Activated CD4-positive, alpha-beta T cell treated with anti-CD3 and anti-CD28 coated beads, Interleukin-2, amount 50 U/mL, for 1 hour (primary cell): ENCODE data around the gene PCYT1A.
"Not testable (repeated sequence)": the region's sequence is repeated elsewhere in the genome, so short reads cannot be mapped to it uniquely, and the experiment has no call there.

Experiments
- DNase-seq: peaks from one replicate; pipeline ENCODE4 v3.0.0-alpha.2; 2020

The PCYT1A gene

DNA sequence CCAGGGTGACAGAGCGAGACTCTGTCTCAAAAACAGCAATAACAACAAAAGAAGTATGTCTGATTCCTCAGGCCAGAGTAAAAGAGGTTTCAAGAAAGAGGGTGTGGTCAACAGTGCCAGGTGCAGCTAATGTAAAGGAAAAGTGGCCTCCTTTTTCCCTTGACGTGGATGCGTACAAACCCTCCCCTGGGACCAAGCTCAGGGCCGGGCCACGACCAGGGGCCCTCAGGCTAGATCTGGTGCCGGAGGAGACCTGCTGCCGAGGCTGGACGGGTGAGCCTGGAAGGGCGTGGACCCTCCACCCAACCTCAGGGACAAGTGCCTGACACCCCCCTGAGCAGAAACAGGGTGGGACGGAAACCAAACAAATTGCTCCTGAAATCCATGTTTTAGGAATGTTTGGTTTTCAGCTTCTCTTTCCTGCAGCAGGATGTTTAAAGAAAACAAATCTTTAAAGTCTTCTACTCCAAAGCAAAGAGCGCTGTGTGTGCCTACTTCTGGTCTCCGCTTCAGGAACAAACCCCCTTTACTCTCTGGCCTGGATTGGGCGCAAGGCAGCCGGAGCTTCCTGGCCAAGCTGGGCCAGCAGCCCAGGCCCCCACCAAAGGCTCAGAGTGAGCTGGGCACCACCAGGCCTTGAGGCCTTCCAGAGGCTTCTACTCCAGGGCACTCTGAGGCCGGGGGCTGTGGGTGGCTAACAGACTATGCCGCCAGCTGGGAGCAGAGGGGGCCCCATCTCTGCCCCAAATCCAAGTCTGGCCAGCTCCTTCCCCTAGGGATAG lies 97.8 kb downstream of the PCYT1A start:
- DNase-seq, result no peak

DNA sequence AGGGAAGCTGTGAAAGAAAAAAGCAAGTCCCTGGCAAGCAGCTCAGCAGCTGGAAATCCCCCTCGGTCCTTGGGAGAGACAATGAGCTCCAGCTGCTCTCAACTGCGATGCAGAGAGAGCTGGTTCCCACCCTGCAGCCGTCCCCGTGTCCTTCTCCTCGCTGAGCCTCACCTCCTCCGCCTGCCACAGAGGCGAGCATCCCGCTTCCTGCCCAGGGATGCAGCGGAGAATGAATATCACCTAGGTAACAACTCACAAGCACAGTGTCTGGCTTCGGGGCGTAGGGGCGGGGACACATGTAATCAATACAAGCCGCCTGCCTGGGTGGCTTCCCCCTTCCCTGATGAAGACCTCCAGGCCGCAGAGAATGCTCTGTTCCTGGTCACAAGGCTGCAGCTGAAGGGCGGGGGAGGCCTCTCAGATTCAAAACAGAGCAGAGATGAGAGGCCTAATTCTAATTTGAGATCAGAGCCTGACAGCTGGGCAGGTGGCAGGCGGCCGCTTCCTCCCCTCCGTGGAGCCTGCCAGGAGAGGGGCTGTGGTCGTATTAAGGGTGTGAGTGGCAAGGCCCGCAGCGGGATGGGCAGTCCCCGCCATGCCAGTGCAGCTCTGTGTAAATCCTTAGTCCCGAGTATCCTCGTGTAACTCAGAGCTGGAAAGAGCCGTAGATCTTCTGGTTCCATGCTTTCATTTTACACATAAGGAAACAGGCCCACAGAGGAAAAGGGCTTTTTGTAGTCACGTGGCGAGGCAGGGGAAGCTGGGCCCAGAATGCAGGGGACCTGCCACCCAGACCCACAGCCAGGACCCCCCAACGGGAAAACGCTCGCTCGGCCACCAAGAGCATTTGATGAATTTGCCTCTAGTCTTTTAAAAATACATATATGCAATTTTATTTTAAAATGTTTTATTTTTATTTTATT lies 100.6 kb downstream of the PCYT1A start:
- no peak for DNase-seq

DNA sequence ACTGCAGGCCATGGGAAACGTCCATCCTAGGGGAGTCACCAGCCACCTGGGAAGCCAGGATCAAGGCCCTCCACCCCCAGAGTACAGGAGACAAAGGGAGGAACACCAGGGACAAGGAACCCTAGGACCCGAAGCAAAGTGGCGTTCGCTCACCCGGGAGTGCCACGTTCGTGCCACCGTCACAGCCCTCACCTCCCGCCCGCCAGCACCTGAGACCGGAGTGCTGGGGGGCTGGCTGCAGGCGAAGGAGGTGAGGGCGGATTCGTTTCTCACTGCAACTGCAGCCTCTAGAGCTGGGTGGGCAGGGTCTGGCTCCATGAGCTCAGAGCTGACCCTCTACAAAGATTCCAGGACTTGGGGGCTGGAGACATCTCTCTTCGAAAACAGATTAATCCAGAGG lies 102.6 kb downstream of the PCYT1A start:
- no peak for DNase-seq

DNA sequence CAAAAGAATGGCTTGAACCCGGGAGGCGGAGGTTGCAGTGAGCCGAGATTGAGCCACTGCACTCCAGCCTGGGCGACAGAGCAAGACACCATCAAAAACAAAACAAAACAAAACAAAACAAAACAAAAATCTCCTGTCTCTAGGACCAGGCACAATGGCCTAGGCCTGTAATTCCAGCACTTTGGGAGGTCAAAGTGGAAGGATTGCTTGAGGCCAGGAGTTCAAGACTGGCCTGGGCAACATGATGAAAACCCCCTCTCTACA lies 103.4 kb downstream of the PCYT1A start:
- DNase-seq, result not testable (repeated sequence)

DNA sequence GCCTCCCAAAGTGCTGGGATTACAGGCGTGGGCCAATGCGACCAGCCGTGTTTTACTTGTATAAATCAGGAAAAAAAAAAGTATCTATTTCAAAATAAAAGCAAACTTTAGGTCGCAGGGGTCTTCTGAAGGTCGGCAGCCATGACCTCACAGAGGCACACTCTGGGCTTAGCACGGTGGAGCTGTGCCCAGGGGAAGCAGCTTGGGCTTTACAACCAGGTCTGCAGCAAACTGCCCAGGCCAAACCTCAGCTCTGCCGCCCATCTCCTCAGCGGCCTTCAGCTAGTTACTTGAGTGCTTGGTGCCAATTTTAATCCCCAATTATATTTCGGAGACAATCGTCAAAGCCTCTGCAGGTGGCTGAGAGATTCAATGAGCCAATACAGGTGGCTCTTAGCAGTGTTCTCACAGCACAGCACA lies 106.4 kb downstream of the PCYT1A start:
- DNase-seq, result no peak

DNA sequence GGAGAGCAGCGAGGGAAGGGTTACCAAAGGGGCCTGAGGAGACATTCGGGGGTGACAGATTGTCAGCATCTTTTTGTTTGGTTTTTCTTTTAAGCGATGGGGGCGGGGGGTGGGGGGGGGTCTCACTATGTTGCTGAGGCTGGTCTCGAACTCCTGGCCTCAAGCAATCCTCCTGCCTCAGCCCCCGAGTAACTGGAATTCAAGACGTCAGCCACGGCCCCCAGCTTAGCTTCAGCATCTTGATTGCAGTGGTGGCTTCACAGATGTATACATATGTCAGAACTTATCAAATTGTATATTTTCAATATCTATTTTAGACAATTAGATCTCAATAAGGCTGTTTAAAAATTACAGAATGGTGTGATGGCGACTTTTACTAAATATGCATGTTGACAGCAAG lies 107.2 kb downstream of the PCYT1A start:
- DNase-seq, result no peak
